PC-9 (cell line): ENCODE measurements around the gene PRKCA.
A peak's percentile ranks its signal among the peaks of the same experiment; 100 is the strongest.

Experiments used
- CTCF ChIP-seq: fragments of 200-600 bp; sonication (generic); conservative IDR thresholded peaks from 2 replicates; pipeline ENCODE4 v1.6.1; 2017; ENCODE audit warnings: mixed run types, antibody characterized with exemption, mild to moderate bottlenecking, moderate library complexity
- EZH2 ChIP-seq: fragments of 200-600 bp; sonication (generic); IDR thresholded peaks from 2 replicates; pipeline ENCODE4 v1.8.0; 2017; ENCODE audit warnings: antibody characterized with exemption, low read depth

GRCh38 chr17:66255112-66255511 is 47.3 kb upstream of the PRKCA start:
- TF ChIP-seq EZH2: no peak
- TF ChIP-seq CTCF: peak; percentile 86
